Thoracic aorta (tissue), 2 donors: ENCODE results near the gene ERMP1. TPM values are rescaled to one million over a fixed set of nuclear protein-coding genes. Genes with fewer than 3 reads are reported as not detected.

Source experiments
- ATAC-seq: fragments of 150-250 bp; one replicate; pipeline ENCODE4 v1.8.0; 2017; ENCODE audit warnings: low read depth; ENCODE audit not compliant: insufficient number of reproducible peaks, low FRiP score
- DNase-seq: peaks from one replicate; pipeline ENCODE4 v3.0.0-alpha.2; 2020; ENCODE audit warnings: low spot score
- H3K27ac ChIP-seq, 2 donors: fragments of 200-600 bp; sonication (generic); 1 replicate in 1 of 2; 2 replicates in 1 of 2; pipeline ENCODE4 v1.5.1; 2016; ENCODE audit warnings: mild to moderate bottlenecking in 2 of 2, moderate library complexity in 2 of 2
- H3K27me3 ChIP-seq: fragments of 200-600 bp; sonication (generic); replicated peaks from 2 replicates; pipeline ENCODE4 v1.6.0; 2016; ENCODE audit warnings: mild to moderate bottlenecking; ENCODE audit not compliant: insufficient read depth
- H3K36me3 ChIP-seq: fragments of 200-600 bp; sonication (generic); one replicate; pipeline ENCODE4 v1.5.1; 2016
- H3K4me1 ChIP-seq, 2 donors: fragments of 200-600 bp; sonication (generic); 1 replicate in 1 of 2; 2 replicates in 1 of 2; pipeline versions ENCODE4 v1.5.1 to v1.6.0; 2016; ENCODE audit warnings: low read depth in 2 of 2, mild to moderate bottlenecking in 1 of 2; ENCODE audit not compliant: control insufficient read depth in 1 of 2
- H3K4me3 ChIP-seq: fragments of 200-600 bp; sonication (generic); 2 replicates; pipeline ENCODE4 v1.5.1; 2016; ENCODE audit warnings: mild to moderate bottlenecking
- H3K9me3 ChIP-seq: fragments of 200-600 bp; sonication (generic); 2 replicates; pipeline ENCODE4 v1.5.1; 2016
- total RNA-seq, 2 donors: library from RNA; depleted of rRNA; stranded (reverse); fragments of >200 nt; gene quantifications; one replicate each; pipeline versions ENCODE4 v1.1.0 to v1.2.3, GENCODE V29; 2016
- TF ChIP-seq, protein P1 (sequence below): fragments of 200-600 bp; sonication (generic); IDR thresholded peaks from one replicate; pipeline ENCODE4 v1.5.1; 2019; ENCODE audit warnings: antibody characterized with exemption

Gene ERMP1
- total RNA-seq, 2 donors from 2014 or later, result 9.0 to 14.5 TPM

DNA sequence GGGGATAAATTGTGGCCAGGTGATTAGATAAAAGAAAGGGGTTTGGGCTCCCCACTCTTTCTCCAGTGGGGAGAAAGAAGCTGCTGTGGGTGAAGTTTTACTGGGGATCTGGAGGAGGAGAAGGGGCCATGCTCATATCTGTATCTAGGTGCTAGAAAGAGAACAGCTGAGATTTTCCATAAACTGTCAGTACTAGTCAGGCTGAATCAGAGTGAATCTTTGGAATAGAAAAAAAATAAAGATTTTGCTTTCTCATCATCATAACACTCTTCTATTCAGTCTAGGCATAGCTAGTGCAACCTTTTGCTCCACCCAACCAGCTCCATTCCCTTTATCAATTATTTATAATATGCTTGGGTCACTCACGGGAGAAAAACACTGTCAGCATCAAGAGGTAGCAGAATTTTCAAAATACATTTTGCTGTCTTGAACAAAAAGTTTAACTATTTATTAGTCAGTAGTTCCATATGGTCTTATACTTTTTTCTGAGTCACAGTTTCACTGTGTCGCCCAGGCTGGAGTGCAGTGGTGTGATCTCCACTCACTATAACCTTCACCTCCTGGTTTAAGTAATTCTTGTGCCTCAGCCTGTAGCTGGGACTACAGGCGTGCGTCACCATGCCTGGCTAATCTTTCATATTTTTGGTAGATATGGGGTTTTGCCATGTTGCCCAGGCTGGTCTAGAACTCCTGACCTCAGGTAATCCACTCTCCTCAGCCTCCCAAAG is 21.3 kb upstream of the ERMP1 start:
- ATAC-seq, result no peak
- Histone ChIP-seq H3K4me3 (no peak overlapping the region), H3K4me1 (no peaks in the 10 kb centered on the region), H3K27me3 (no peaks in the 10 kb centered on the region), H3K27ac (no peak overlapping the region), H3K36me3 (no peaks in the 10 kb centered on the region), H3K9me3 (no peaks in the 10 kb centered on the region)
- TF ChIP-seq, protein P1, sequence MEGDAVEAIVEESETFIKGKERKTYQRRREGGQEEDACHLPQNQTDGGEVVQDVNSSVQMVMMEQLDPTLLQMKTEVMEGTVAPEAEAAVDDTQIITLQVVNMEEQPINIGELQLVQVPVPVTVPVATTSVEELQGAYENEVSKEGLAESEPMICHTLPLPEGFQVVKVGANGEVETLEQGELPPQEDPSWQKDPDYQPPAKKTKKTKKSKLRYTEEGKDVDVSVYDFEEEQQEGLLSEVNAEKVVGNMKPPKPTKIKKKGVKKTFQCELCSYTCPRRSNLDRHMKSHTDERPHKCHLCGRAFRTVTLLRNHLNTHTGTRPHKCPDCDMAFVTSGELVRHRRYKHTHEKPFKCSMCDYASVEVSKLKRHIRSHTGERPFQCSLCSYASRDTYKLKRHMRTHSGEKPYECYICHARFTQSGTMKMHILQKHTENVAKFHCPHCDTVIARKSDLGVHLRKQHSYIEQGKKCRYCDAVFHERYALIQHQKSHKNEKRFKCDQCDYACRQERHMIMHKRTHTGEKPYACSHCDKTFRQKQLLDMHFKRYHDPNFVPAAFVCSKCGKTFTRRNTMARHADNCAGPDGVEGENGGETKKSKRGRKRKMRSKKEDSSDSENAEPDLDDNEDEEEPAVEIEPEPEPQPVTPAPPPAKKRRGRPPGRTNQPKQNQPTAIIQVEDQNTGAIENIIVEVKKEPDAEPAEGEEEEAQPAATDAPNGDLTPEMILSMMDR, result no peak
- no peak for DNase-seq

DNA sequence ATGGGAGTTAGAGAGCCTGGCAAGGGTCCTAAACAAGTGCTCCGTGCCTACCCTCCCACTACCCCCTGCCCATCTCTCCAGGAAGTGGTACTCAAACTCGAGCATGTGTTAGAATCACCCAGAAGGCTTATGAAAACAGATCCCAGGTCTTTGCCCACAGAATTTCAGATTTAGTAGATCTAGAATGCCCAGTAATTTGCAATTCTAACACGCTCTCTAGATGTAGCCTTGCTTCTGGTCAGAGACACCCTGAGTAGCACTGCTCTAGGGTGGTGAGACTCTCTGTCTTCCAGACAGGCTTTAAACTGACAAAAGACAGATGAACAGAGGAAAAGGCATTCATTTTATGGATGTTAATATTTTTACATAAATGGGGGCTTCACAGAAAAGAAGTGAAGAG is 20.7 kb upstream of the ERMP1 start:
- TF ChIP-seq, protein P1, result no peak
- Histone ChIP-seq H3K9me3 (no peaks in the 10 kb centered on the region), H3K27ac (no peak overlapping the region), H3K27me3 (no peaks in the 10 kb centered on the region), H3K4me3 (no peak overlapping the region), H3K36me3 (no peaks in the 10 kb centered on the region), H3K4me1 (no peaks in the 10 kb centered on the region)
- ATAC-seq (no peak), DNase-seq (no peak)

GRCh38 chr9:5852987-5853386 is 20.1 kb upstream of the ERMP1 start:
- H3K4me3 ChIP-seq, result no peak overlapping the region
- no peaks in the 10 kb centered on the region for H3K9me3 ChIP-seq
- H3K4me1 ChIP-seq, result no peaks in the 10 kb centered on the region
- H3K27ac ChIP-seq, result no peak overlapping the region
- TF ChIP-seq, protein P1, result no peak
- H3K27me3 ChIP-seq, result no peaks in the 10 kb centered on the region
- ATAC-seq (no peak), DNase-seq (no peak)
- H3K36me3 ChIP-seq, result no peaks in the 10 kb centered on the region

DNA sequence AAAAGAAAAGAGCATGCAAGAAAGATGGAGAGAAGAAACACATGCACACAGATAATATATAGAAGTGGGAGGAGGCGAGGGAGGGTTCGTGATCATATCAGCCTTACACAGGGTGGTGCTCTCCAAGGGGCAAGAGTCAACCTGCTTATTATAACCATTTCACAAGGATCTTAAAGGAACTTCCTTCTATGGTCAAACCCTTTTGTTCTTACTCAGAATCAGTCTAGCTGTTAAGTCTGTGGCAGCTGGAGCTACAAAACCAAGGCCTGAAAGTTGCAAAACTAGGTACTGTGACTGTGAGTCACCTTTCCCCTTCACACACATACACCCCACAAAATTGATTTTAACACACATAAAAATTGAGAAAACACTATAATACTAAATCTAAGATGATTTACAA is 18.5 kb upstream of the ERMP1 start:
- Histone ChIP-seq H3K4me3 (no peak overlapping the region), H3K36me3 (no peaks in the 10 kb centered on the region), H3K27me3 (no peaks in the 10 kb centered on the region), H3K27ac (no peak overlapping the region), H3K4me1 (no peaks in the 10 kb centered on the region), H3K9me3 (no peaks in the 10 kb centered on the region)
- TF ChIP-seq, protein P1, result no peak
- ATAC-seq (no peak), DNase-seq (no peak)

DNA sequence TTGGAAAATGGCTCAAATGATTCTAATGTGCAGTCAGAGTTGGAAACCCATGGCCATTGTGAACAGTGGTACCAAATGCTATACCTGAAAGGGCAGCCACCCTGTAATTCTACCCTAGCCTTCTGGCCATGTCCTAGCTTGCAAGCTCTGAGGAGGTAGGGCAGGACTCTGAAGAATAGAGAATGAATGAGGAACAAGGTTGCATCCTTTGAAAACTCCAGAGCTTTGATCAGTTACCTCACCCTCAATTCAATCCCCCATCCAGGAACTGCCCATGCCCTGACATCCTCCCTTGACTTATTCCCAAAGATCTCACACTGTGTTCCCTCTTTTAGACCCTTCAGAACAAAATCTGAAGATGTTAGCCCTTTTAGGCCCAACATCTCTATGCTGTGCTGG is 17.8 kb upstream of the ERMP1 start:
- Histone ChIP-seq H3K4me1 (no peaks in the 10 kb centered on the region), H3K27me3 (no peaks in the 10 kb centered on the region), H3K9me3 (no peaks in the 10 kb centered on the region), H3K36me3 (no peaks in the 10 kb centered on the region), H3K4me3 (no peak overlapping the region), H3K27ac (no peak overlapping the region)
- DNase-seq (no peak), ATAC-seq (no peak)
- TF ChIP-seq, protein P1, result no peak
